ENCODE measurements around the gene PPP1R14B.

Gene PPP1R14B

GRCh38 chr11:64281957-64282770 is 35.4 kb upstream of the PPP1R14B start:
- no peak for DNase-seq

DNA sequence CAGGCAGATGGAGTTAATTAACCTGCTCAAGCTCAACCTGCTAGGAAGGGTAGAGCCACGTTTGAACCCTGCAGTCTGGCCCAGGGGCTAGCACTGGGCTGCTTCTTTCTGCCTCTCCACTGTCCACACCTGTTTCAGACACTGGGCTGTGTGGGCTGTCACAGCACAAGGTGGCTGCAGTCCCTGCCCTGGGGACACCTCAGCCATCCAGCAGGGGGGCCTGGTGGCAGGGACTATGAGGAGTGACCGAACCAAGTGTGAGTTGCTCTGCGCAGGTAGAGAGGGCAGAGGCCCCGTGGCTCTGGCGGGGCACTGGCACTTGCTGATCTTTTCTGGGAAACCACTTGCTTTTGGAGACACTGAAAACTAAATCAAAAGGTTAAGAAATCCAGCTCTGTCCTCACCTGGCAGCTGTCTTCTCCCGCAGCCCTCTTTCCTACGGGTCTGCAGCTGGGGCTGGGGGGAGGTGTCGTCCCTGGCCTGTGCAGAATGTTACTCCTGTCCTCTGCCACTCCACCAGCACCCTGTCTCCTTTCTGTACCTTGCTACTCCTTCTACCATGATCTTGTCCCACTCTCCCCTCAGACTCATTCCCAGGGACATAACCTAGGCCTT is 31.9 kb upstream of the PPP1R14B start:
- DNase-seq, result no peak

- DNase-seq, result no peak
Observed at GRCh38 chr11:64276653-64277431, 30.1 kb upstream of the PPP1R14B start.

DNA sequence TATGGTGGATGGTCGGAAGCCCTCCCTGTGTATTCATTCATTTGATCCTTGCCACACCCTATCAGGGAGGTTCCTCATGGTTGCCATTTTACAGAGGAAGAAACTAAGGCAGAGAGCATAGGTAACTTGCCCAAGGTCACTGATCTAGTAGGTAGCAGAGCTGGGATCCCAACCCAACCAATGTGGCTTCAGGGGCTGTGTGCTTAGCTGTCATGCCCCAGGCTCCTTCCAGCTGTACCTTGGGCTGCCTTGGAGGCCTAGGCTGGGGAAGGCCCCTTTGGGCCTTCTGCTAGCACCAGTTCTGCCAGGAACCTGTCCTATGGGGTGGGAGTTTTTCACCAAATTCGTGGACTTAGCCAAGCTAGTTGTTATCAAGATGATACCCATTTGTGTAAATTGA is 29.1 kb upstream of the PPP1R14B start:
- no peak for DNase-seq

GRCh38 chr11:64275031-64275800 is 28.5 kb upstream of the PPP1R14B start:
- DNase-seq, result no peak

DNA sequence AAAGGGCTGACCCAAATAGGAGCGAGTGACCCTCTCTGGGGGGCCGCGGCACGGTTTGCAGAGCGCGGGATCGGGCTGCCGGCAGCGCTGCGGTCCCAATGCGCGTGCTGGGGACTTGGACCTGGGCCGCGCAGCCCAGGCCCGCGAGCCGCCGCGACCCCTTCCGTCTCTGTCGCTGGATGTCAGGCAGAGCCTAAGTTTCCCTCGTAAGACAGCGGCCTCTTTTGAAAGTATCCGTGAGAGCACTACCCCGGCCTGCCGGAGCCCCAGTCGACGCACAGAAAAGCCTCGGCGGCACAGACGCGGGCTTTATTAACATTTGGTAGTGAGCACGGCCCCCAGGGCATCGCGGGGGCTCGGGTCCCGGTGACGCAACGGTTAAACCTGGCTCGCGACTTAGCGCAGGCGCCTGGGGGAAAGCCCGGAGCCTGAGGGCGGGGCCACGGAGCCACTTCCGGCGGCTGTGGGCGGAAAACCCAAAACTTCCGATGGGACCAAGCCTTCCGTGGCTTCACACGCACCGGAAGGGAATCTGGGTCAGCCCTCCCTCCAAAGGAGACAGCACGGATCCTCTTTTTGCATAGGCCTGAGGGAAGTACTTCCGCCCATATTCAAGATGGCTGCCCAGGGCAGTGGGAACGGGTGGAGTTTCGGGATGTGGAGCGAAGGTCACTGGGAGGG is 22.9 kb upstream of the PPP1R14B start:
- DNase-seq, result peak; percentile 98

- peak; percentile 74 for DNase-seq
Observed at GRCh38 chr11:64268893-64269539, 22.3 kb upstream of the PPP1R14B start.

DNA sequence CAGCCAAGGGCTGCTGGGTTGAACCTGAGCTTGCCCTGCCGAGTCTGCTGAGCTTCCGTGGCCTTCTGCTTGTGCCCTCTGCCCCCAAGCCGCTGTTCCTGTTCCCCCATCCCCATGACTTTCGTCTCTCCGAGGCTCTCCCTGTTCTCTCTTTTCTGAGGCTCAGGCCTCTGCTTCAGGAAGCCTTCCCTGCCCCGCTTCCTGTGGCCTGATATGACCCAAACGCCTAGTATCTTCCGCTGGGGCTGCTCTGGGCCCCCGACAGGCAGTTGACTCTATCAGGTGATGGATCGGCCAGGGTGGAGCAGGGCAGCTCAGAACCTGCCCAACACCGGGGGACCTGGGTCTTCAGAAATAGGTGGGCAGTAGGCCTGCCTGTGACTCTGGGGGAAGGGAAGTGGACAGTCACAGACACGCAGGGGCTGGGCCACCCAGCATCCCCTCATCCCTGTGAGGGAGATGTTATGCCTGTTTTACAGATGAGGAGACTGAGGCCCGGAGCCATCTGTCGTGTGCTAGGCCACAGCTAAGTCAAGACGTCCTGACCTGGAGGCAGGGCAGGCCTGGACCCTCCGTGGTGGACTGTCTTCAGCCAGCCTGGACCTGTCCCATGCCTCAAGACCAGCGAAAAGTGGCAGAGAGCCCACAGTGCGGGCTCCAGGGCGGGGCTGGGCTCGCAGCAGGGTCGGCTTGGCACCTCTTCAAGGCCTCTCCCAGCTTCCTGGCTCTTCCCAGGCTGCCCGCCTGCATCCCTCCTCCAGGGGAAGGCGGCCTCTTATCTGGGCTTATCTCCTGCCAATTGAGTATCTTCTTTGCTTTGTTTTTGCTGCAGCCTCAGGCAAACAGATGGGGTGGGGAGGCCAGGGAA is 21.5 kb upstream of the PPP1R14B start:
- no peak for DNase-seq

DNA sequence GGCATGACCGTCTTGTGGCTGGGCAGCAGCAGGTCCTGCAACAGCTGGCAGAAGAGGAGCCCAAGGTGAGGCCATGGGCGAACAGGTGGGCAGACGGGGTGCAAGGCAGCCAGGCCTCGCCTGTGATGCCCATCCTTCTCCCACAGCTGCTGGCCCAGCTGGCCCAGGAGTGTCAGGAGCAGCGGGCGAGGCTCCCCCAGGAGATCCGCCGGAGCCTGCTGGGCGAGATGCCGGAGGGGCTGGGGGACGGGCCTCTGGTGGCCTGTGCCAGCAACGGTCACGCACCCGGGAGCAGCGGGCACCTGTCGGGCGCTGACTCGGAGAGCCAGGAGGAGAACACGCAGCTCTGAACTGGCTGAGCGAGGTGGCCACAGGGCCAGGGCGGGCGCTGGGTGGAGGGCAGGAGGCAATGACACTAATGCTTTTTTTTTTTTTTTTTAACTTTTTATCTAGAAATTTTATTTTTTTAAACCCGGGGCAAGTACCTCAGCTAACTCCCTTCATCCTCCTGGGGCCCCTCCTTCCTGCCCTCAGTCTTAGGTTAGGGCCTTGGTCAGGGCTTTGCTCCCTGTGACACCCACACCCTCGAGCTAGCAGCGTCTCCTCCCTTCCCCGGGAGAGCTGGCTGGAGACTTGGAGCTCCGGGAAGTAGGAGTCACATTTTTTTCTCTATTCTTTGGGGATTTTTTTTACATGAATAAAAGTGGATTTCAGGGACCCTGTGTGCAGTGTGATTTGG is 20.6 kb upstream of the PPP1R14B start:
- DNase-seq, result no peak

DNA sequence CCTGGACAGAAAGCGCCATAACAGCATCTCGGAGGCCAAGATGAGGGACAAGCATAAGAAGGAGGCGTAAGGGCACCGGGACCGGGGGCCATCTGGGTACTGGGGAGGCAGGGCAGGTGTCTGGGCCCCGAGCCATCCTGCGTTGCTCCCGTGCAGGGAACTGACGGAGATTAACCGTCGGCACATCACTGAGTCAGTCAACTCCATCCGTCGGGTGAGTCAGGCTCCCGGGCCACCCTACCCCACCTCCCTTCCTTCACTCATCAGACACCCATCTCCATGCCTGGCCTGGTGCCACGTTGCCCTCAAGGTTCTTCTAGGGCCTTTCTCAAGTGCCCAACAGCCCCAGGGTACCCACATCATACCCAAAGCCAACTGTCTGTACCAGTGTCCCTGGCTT is 19.6 kb upstream of the PPP1R14B start:
- DNase-seq, result no peak

GRCh38 chr11:64265176-64266160 is 18.7 kb upstream of the PPP1R14B start:
- DNase-seq, result no peak

GRCh38 chr11:64264371-64264852 is 17.7 kb upstream of the PPP1R14B start:
- no peak for DNase-seq

DNA sequence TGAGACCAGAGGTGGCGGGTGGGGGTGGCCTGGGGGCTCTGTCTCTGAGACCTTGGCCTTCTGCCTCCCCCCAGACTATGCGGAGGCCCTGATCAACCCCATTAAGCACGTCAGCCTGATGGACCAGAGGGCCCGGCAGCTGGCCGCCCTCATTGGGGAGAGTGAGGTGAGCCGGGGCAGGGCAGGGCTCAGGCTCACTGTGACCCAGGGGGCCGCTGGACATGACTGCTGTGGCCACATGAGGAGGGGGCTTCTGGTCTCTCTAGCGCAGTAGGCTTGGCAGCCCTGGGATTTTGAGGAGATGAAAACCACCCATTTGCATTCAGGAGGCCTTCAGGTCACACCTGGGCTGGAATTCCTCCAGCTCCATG is 17.2 kb upstream of the PPP1R14B start:
- DNase-seq, result no peak

- no peak for DNase-seq
Observed at GRCh38 chr11:64263021-64263946, 16.5 kb upstream of the PPP1R14B start.

DNA sequence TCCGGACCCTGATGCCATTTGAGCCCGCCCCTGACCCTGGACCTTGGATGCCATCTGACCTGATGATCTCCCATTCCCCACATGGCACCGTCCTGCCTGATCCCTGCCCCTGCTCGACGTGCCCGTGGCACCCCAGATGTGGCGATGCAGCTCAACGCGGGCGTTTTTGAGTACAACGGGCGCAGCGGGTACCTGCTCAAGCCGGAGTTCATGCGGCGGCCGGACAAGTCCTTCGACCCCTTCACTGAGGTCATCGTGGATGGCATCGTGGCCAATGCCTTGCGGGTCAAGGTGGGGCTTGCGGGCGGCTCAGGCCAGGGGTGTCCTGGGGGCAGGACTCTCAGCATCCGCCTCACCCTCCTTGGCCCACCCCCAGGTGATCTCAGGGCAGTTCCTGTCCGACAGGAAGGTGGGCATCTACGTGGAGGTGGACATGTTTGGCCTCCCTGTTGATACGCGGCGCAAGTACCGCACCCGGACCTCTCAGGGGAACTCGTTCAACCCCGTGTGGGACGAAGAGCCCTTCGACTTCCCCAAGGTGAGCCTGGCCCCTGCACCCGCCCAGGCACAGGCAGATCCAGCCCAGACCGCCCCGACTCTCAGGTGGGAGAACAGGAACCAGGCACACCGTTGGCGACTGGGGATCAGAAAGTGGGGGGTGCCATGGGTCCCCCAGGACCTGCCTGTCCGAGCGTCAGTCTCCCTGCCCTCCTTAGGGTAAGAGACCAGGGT is 15.7 kb upstream of the PPP1R14B start:
- no peak for DNase-seq

- DNase-seq, result no peak
Observed at GRCh38 chr11:64261556-64262080, 14.9 kb upstream of the PPP1R14B start.

Data from stimulated activated CD4-positive, alpha-beta T cell treated with anti-CD3 and anti-CD28 coated beads, Interleukin-15, amount 100 ng/mL, for 24 hours (primary cell).